Colonic mucosa (tissue), 4 donors: ENCODE data around the gene NKIRAS2. TPM values are rescaled to one million over a fixed set of nuclear protein-coding genes. Genes with fewer than 3 reads are reported as not detected.
A peak's percentile ranks its signal among the peaks of the same experiment; 100 is the strongest.

Experiments used
- DNase-seq: peaks from one replicate; pipeline ENCODE4 v3.0.0-alpha.2; 2020
- H3K27ac ChIP-seq: fragments of 200-600 bp; one replicate; pipeline ENCODE4 v1.8.0; 2021
- H3K27me3 ChIP-seq: fragments of 200-600 bp; one replicate; pipeline ENCODE4 v1.8.0; 2021
- H3K36me3 ChIP-seq: fragments of 200-600 bp; one replicate; pipeline ENCODE4 v1.8.0; 2021
- H3K4me1 ChIP-seq: fragments of 200-600 bp; one replicate; pipeline ENCODE4 v1.8.0; 2021; ENCODE audit warnings: mild to moderate bottlenecking
- H3K4me3 ChIP-seq: fragments of 200-600 bp; one replicate; pipeline ENCODE4 v1.8.0; 2021
- H3K9ac ChIP-seq, 2 donors: one replicate each; pipeline ENCODE4 v1.7.0; 2013; ENCODE audit warnings: control low read depth in 2 of 2, low read depth in 2 of 2, low read length in 2 of 2
- H3K9me3 ChIP-seq: fragments of 200-600 bp; one replicate; pipeline ENCODE4 v1.8.0; 2021
- CTCF ChIP-seq: fragments of 200-600 bp; IDR thresholded peaks from one replicate; pipeline ENCODE4 v1.8.0; 2022; ENCODE audit warnings: antibody characterized with exemption, mild to moderate bottlenecking
- intact Hi-C: fragments of 100-400 bp; cut with DNase I; formaldehyde crosslinking; loops from one replicate; pipeline ENCODE4 v1.14.1; 2022
- total RNA-seq, 2 donors: library from RNA; stranded (reverse); fragmentation: NEBNext Ultra II Directional in 1 of 2; extraction: Animal tissue kit (Norgen Biotek cat#: 25700) in 1 of 2; gene quantifications; one replicate each; pipeline ENCODE4 v1.2.1, GENCODE V29; 2021
- donor health status: healthy.
- donor health status: DM: no; HTN: no; CAD: no.
- donor health status: DM: no; HTN: no; CAD: no.

NKIRAS2 gene
- total RNA-seq, 2 donors from 2014 or later: 25.8 to 26.3 TPM

GRCh38 chr17:42023524-42024349 is 3.8 kb downstream of the NKIRAS2 start:
- Histone ChIP-seq H3K27ac (peak overlapping the region; percentile 74), H3K9ac (peak overlapping the region in 1 of 2 donors; percentile 34), H3K36me3 (peaks cover 14% of the 10 kb centered on the region), H3K4me3 (no peak overlapping the region), H3K9me3 (no peaks in the 10 kb centered on the region), H3K4me1 (peaks cover 19% of the 10 kb centered on the region), H3K27me3 (no peaks in the 10 kb centered on the region)
- DNase-seq: peak; percentile 25
- no peak for TF ChIP-seq CTCF
- intact Hi-C loops: loop anchor here (2.0 kb wide), 1 partner anchor 59 kb away; no protein-coding TSS in a partner anchor

GRCh38 chr17:42025191-42025579 is 5.3 kb downstream of the NKIRAS2 start:
- no peak overlapping the region for H3K4me3 ChIP-seq
- H3K9ac ChIP-seq: no peak overlapping the region
- no peaks in the 10 kb centered on the region for H3K27me3 ChIP-seq
- peaks cover 14% of the 10 kb centered on the region for H3K36me3 ChIP-seq
- H3K9me3 ChIP-seq: no peaks in the 10 kb centered on the region
- H3K27ac ChIP-seq: peak overlapping the region; percentile 74
- TF ChIP-seq CTCF: peak; percentile 4
- H3K4me1 ChIP-seq: peaks cover 19% of the 10 kb centered on the region
- DNase-seq: no peak
- intact Hi-C loops: loop anchor here (2.0 to 5.0 kb wide), 3 partner anchors 60 to 92 kb away; no protein-coding TSS in a partner anchor

GRCh38 chr17:42025936-42026335 is 6.0 kb downstream of the NKIRAS2 start:
- Histone ChIP-seq H3K9me3 (no peaks in the 10 kb centered on the region), H3K4me1 (peaks cover 16% of the 10 kb centered on the region), H3K9ac (no peak overlapping the region), H3K27me3 (no peaks in the 10 kb centered on the region), H3K36me3 (peaks cover 14% of the 10 kb centered on the region), H3K27ac (no peak overlapping the region), H3K4me3 (no peak overlapping the region)
- no peak for TF ChIP-seq CTCF
- no peak for DNase-seq
- intact Hi-C loops: loop anchor here (2.0 to 5.0 kb wide), 3 partner anchors 61 to 91 kb away; no protein-coding TSS in a partner anchor

- Histone ChIP-seq H3K4me3 (no peak overlapping the region), H3K27ac (no peak overlapping the region), H3K9me3 (no peaks in the 10 kb centered on the region), H3K4me1 (peaks cover 13% of the 10 kb centered on the region), H3K36me3 (peaks cover 14% of the 10 kb centered on the region), H3K9ac (no peak overlapping the region), H3K27me3 (no peaks in the 10 kb centered on the region)
- TF ChIP-seq CTCF: no peak
- DNase-seq: no peak
- intact Hi-C loops: loop anchor here (5.0 kb wide), 2 partner anchors 75 to 90 kb away; no protein-coding TSS in a partner anchor
These were observed 7.1 kb downstream of the NKIRAS2 start for GRCh38 chr17:42026857-42027589.

- Histone ChIP-seq H3K27ac (no peak overlapping the region), H3K9me3 (no peaks in the 10 kb centered on the region), H3K4me3 (no peak overlapping the region), H3K4me1 (peaks cover 13% of the 10 kb centered on the region), H3K36me3 (peaks cover 14% of the 10 kb centered on the region), H3K9ac (no peak overlapping the region), H3K27me3 (no peaks in the 10 kb centered on the region)
- intact Hi-C loops: loop anchor here (5.0 kb wide), 2 partner anchors 75 to 90 kb away; no protein-coding TSS in a partner anchor
- DNase-seq: no peak
- no peak for TF ChIP-seq CTCF
These were observed 7.7 kb downstream of the NKIRAS2 start for GRCh38 chr17:42027590-42027889.
